BE2C (cell line): ENCODE results near the gene SLC47A2.

Experiments
- DNase-seq: peaks from one replicate; pipeline ENCODE4 v3.0.0-alpha.2; 2020
- H3K27me3 ChIP-seq: fragments of 250-450 bp; sonication (Bioruptor Pico); 2 replicates; pipeline ENCODE4 v1.5.1; 2020; ENCODE audit warnings: mild to moderate bottlenecking
- H3K36me3 ChIP-seq: fragments of 250-450 bp; sonication (Bioruptor Pico); 2 replicates; pipeline ENCODE4 v1.5.1; 2020; ENCODE audit warnings: mild to moderate bottlenecking
- H3K4me1 ChIP-seq: fragments of 250-450 bp; sonication (Bioruptor Pico); 2 replicates; pipeline ENCODE4 v1.5.1; 2020
- H3K4me3 ChIP-seq: 2 replicates; pipeline ENCODE4 v1.5.1; 2011; ENCODE audit warnings: low read depth, low read length
- H3K9me3 ChIP-seq: fragments of 250-450 bp; sonication (Bioruptor Pico); 2 replicates; pipeline ENCODE4 v1.5.1; 2020
- CTCF ChIP-seq: IDR thresholded peaks from 2 replicates; pipeline ENCODE4 v1.5.1; 2012; ENCODE audit warnings: mild to moderate bottlenecking, low read depth, low read length

SLC47A2 gene

GRCh38 chr17:19759568-19760549 lies 43.5 kb upstream of the SLC47A2 start:
- Histone ChIP-seq H3K4me3 (no peak overlapping the region), H3K4me1 (no peaks in the 10 kb centered on the region), H3K9me3 (no peaks in the 10 kb centered on the region), H3K27me3 (no peaks in the 10 kb centered on the region), H3K36me3 (no peaks in the 10 kb centered on the region)
- TF ChIP-seq CTCF = no peak
- no peak for DNase-seq

GRCh38 chr17:19757536-19758180 lies 41.3 kb upstream of the SLC47A2 start:
- no peaks in the 10 kb centered on the region for H3K36me3 ChIP-seq
- no peak for TF ChIP-seq CTCF
- no peaks in the 10 kb centered on the region for H3K9me3 ChIP-seq
- no peaks in the 10 kb centered on the region for H3K4me1 ChIP-seq
- H3K27me3 ChIP-seq = no peaks in the 10 kb centered on the region
- H3K4me3 ChIP-seq = no peak overlapping the region
- no peak for DNase-seq

- Histone ChIP-seq H3K4me1 (no peaks in the 10 kb centered on the region), H3K9me3 (no peaks in the 10 kb centered on the region), H3K36me3 (no peaks in the 10 kb centered on the region), H3K4me3 (no peak overlapping the region), H3K27me3 (no peaks in the 10 kb centered on the region)
- TF ChIP-seq CTCF = no peak
- DNase-seq = no peak
Observed at GRCh38 chr17:19756546-19756945, 40.2 kb upstream of the SLC47A2 start.

GRCh38 chr17:19755821-19756510 lies 39.6 kb upstream of the SLC47A2 start:
- Histone ChIP-seq H3K36me3 (no peaks in the 10 kb centered on the region), H3K4me3 (no peak overlapping the region), H3K9me3 (no peaks in the 10 kb centered on the region), H3K4me1 (no peaks in the 10 kb centered on the region), H3K27me3 (no peaks in the 10 kb centered on the region)
- DNase-seq = no peak
- no peak for TF ChIP-seq CTCF

- no peaks in the 10 kb centered on the region for H3K4me1 ChIP-seq
- no peaks in the 10 kb centered on the region for H3K27me3 ChIP-seq
- TF ChIP-seq CTCF = no peak
- H3K36me3 ChIP-seq = no peaks in the 10 kb centered on the region
- H3K4me3 ChIP-seq = no peak overlapping the region
- DNase-seq = no peak
- no peaks in the 10 kb centered on the region for H3K9me3 ChIP-seq
Observed at GRCh38 chr17:19755392-19755791, 39.0 kb upstream of the SLC47A2 start.
